K562 (cell line): ENCODE data around the gene ATP6V0A1. TPM values are rescaled to one million over a fixed set of nuclear protein-coding genes. Genes with fewer than 3 reads are reported as not detected.

ENCODE experiments used
- ARNT ChIP-seq, 2 experiments: fragments of 450-650 bp; IDR thresholded peaks; 2 replicates each; pipeline ENCODE4 v1.6.1; 2016; ENCODE audit warnings: mild to moderate bottlenecking in 1 of 2
- CBX2 ChIP-seq: fragments of 200-600 bp; sonication (generic); IDR thresholded peaks from one replicate; pipeline ENCODE4 v1.6.1; 2012; ENCODE audit warnings: mild to moderate bottlenecking, low read length, inconsistent platforms; ENCODE audit not compliant: insufficient read depth, poor library complexity, severe bottlenecking
- DPF2 ChIP-seq: fragments of 450-650 bp; IDR thresholded peaks from 2 replicates; pipeline ENCODE4 v1.6.1; 2016
- E2F5 ChIP-seq: sonication (generic); formaldehyde crosslinking; IDR thresholded peaks from 2 replicates; pipeline ENCODE4 v1.8.0; 2022; ENCODE audit warnings: mild to moderate bottlenecking, missing genetic modification reagents
- KDM2B ChIP-seq: fragments of 250-450 bp; sonication (Bioruptor Pico); IDR thresholded peaks from 2 replicates; pipeline ENCODE4 v1.8.0; 2021; ENCODE audit warnings: mild to moderate bottlenecking, moderate library complexity
- NEUROD1 ChIP-seq: fragments of 150-350 bp; IDR thresholded peaks from 2 replicates; pipeline ENCODE4 v1.6.1; 2014; ENCODE audit warnings: borderline replicate concordance, low read length, low read depth; ENCODE audit not compliant: partially characterized antibody
- PRMT5 ChIP-seq: sonication (generic); formaldehyde crosslinking; IDR thresholded peaks from 2 replicates; pipeline ENCODE4 v1.5.0; 2020; ENCODE audit warnings: missing genetic modification reagents
- PTRF ChIP-seq: fragments of 450-650 bp; IDR thresholded peaks from 2 replicates; pipeline ENCODE4 v1.6.1; 2016; ENCODE audit warnings: mild to moderate bottlenecking, missing genetic modification characterization, missing compliant biosample characterization
- RBM25 ChIP-seq: fragments of 200-400 bp; formaldehyde crosslinking; IDR thresholded peaks from 2 replicates; pipeline ENCODE4 v1.6.1; 2018; ENCODE audit warnings: low read length, low read depth, moderate library complexity; ENCODE audit not compliant: severe bottlenecking
- SIN3B ChIP-seq: fragments of 450-650 bp; IDR thresholded peaks from 2 replicates; pipeline ENCODE4 v1.6.1; 2017; ENCODE audit warnings: low read depth, mild to moderate bottlenecking, moderate library complexity
- SMAD4 ChIP-seq: fragments of 250-450 bp; sonication (Bioruptor Pico); conservative IDR thresholded peaks from 2 replicates; pipeline ENCODE4 v1.8.0; 2021; ENCODE audit warnings: inconsistent platforms, mild to moderate bottlenecking, moderate library complexity
- SRF ChIP-seq, 2 experiments: fragments of 250-450, 450-650 bp in 1 of 2; sonication (Bioruptor Pico) in 1 of 2; sonication (generic) in 1 of 2; formaldehyde crosslinking; IDR thresholded peaks; 2 replicates each; pipeline versions ENCODE4 v1.5.0 to v1.5.1; 2020 to 2022; ENCODE audit warnings: mild to moderate bottlenecking in 1 of 2, missing genetic modification reagents in 1 of 2
- SRSF9 ChIP-seq: fragments of 200-400 bp; formaldehyde crosslinking; IDR thresholded peaks from 2 replicates; pipeline ENCODE4 v1.6.1; 2017; ENCODE audit warnings: low read depth, low read length, borderline replicate concordance
- THRA ChIP-seq: fragments of 450-650 bp; IDR thresholded peaks from 2 replicates; pipeline ENCODE4 v1.6.1; 2017; ENCODE audit warnings: mild to moderate bottlenecking, moderate library complexity
- TRIM28 ChIP-seq: fragments of 450-650 bp; IDR thresholded peaks from 2 replicates; pipeline ENCODE4 v1.6.1; 2017
- ZEB2 ChIP-seq: fragments of 450-650 bp; IDR thresholded peaks from 2 replicates; pipeline ENCODE4 v1.6.1; 2016
- ZFP30 ChIP-seq: fragments of 250-450 bp; sonication (Bioruptor Pico); IDR thresholded peaks from 2 replicates; pipeline ENCODE4 v1.8.0; 2022; ENCODE audit warnings: moderate library complexity, mild to moderate bottlenecking, inconsistent platforms, borderline replicate concordance
- ZKSCAN1 ChIP-seq: fragments of 150-350 bp; IDR thresholded peaks from 2 replicates; pipeline ENCODE4 v1.6.1; 2016; ENCODE audit warnings: low read depth, low read length
- ZKSCAN3 ChIP-seq: fragments of 250-450 bp; sonication (Bioruptor Pico); IDR thresholded peaks from 2 replicates; pipeline ENCODE4 v1.4.0; 2020
- ZNF133 ChIP-seq: fragments of 250-450 bp; sonication (Bioruptor Pico); IDR thresholded peaks from 2 replicates; pipeline ENCODE4 v1.4.0; 2020; ENCODE audit warnings: mild to moderate bottlenecking
- ZNF277 ChIP-seq: fragments of 250-450 bp; sonication (Bioruptor Pico); IDR thresholded peaks from 2 replicates; pipeline ENCODE4 v1.8.0; 2022; ENCODE audit warnings: inconsistent platforms, mild to moderate bottlenecking, moderate library complexity, borderline replicate concordance
- ZNF518B ChIP-seq: fragments of 250-450 bp; sonication (Bioruptor Pico); IDR thresholded peaks from 2 replicates; pipeline ENCODE4 v1.5.0; 2021; ENCODE audit warnings: mild to moderate bottlenecking, moderate library complexity
- ZNF57 ChIP-seq: fragments of 450-650 bp; formaldehyde crosslinking; IDR thresholded peaks from 2 replicates; pipeline ENCODE4 v1.4.0; 2020; ENCODE audit warnings: mild to moderate bottlenecking, moderate library complexity
- polyA plus RNA-seq, 8 experiments: library from polyadenylated mRNA; depleted of rRNA in 4 of 8; stranded (reverse) in 5 of 8; unstranded in 3 of 8; fragments of >200 nt; fragmentation: Nextera tagmentation in 2 of 8; fragmentation: Illumina TruSeq in 1 of 8; extraction: Ambion mirVana in 2 of 8; extraction: Trizol in 1 of 8; gene quantifications; 2 replicates each; pipeline versions ENCODE4 v1.2.1 to v1.2.3, GENCODE V29; 2011 to 2014; ENCODE audit warnings: inconsistent platforms in 1 of 8, missing spikeins in 1 of 8
- total RNA-seq, 7 experiments: library from RNA; depleted of rRNA in 6 of 7; stranded (reverse); fragments of >200 nt in 6 of 7; fragmentation: Illumina TruSeq in 2 of 7; extraction: Trizol in 2 of 7; gene quantifications; 2 replicates each; pipeline versions ENCODE4 v1.2.1 to v1.2.3, GENCODE V29; 2011 to 2021; ENCODE audit warnings: low replicate concordance in 1 of 7

ATP6V0A1 gene
- total and polyA plus RNA-seq, 9 of the 15 experiments (the other 6 are each of a cell fraction or from before 2014, with no cell fraction given): 11.8 to 158 (median 75.5) TPM

GRCh38 chr17:42518755-42519545, 60.3 kb downstream of the ATP6V0A1 start (continued):
- TF ChIP-seq ZFP30 (CRISPR knock-in tag) (no peak), SIN3B (no peak), ZNF133 (CRISPR knock-in tag) (no peak), SMAD4 (CRISPR knock-in tag) (no peak; the same call in 1 of the 2 replicates), PTRF (tag) (no peak), DPF2 (peak; percentile 79), ARNT (IDR thresholded peaks at IDR 0.05) (0 out of 4 replicates have a peak, but pooled peaks of 1 of the 2 experiments have one; percentile 8), NEUROD1 (peak; percentile 56), E2F5 (CRISPR knock-in tag) (no peak), SRF (CRISPR knock-in tag; IDR thresholded peaks at IDR 0.05) (no peak), ZNF277 (CRISPR knock-in tag) (no peak), ZKSCAN1 (no peak; the same call in 1 of the 2 replicates), THRA (no peak), TRIM28 (no peak), ZKSCAN3 (CRISPR knock-in tag) (no peak), ZNF57 (CRISPR knock-in tag) (no peak), ZNF518B (CRISPR knock-in tag) (no peak), RBM25 (no peak), SRSF9 (no peak), PRMT5 (no peak), KDM2B (CRISPR knock-in tag) (no peak), CBX2 (no peak), ZEB2 (peak; percentile 35; the same call in 1 of the 2 replicates)
